GM19351 (cell line): Measurements from ENCODE around the gene RNF112.
"Not testable (repeated sequence)": the region's sequence is repeated elsewhere in the genome, so short reads cannot be mapped to it uniquely, and the experiment has no call there.

Source experiments
- ATAC-seq: cut with Tn5 transposase; IDR thresholded peaks from one replicate; pipeline ENCODE4 v1.9.1; 2021; ENCODE audit warnings: mild to moderate bottlenecking, moderate library complexity; ENCODE audit not compliant: unreplicated experiment

The RNF112 gene

DNA sequence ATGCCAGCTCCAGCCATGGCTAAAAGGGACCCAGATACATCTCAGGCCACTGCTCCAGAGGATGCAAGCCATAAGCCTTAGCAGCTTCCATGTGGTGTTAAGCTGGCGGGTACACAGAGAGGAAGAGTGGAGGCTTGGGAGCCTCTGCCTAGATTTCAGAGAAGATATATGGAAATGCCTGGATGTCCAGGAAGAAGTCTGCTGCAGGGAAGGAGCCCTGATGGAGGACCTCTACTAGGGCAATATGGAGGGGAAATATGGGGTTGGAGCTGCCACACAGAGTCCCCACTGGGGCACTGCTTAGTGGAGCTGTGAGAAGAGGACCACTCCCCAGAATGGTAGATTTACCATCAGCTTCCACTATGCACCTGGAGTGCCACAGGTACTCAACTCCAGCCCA, 32.1 kb downstream of the RNF112 start:
- ATAC-seq, result no peak

DNA sequence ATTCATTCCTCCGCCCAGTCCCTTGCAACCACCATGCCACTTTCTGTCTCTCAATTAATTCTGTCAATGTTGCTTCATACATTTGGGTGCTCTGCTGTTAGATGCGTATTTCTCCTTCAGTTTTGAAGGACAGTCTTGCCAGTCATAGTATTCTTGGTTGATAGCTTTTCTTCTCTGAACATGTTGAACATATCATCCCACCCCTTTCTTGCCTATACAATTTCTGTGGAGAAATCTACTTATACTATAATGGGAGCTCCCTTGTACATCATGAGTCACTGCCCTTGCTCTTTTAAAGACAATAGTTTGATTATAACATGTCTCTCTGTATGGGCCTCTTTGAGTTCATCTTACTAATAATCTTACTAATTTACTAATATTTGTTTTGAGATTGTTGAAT, 34.1 kb downstream of the RNF112 start:
- ATAC-seq, result no peak

DNA sequence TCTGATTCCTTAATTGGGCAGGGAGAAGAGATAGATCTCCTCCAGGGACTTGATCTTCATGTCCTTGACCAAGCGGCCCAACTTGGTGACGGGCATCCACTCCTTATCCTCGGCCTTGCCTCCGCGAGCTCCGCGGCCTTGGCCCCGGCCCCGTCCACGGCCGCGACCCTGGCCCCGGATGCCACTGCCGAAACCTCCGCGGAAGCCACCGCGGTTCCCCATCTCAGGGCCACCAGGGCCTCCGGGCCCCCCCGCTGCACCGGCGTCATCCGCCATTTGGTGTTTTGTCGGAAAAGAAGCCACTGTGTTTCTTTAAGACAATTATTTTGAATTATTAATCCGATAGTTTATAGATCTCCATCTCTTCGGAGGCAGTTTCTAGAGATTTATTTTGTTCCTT, 35.5 kb downstream of the RNF112 start:
- not testable (repeated sequence) for ATAC-seq

DNA sequence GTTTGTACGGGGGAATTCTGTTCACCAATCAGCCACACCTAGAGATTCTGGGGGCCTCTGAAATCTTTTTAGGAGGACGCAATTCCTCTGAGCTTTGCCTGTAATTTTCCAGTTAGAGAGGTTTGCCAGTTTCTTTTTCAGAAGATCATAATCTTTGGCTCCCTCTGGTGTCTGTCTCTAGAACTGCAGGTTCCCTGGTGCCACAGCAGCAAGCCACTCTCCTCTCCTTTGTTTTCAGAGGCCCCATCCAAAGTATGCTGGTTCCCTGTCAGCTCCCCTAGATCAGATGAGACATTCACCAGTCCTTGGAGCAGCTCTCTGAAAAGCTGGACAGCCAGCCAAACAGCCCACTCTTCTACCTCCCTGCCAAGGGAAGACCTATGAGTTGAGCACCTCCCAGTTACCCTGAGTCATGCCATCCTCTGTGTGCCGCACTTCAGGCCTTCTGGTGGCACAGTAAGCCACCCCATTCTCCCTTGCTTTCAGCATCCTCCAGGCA, 36.1 kb downstream of the RNF112 start:
- no peak for ATAC-seq

DNA sequence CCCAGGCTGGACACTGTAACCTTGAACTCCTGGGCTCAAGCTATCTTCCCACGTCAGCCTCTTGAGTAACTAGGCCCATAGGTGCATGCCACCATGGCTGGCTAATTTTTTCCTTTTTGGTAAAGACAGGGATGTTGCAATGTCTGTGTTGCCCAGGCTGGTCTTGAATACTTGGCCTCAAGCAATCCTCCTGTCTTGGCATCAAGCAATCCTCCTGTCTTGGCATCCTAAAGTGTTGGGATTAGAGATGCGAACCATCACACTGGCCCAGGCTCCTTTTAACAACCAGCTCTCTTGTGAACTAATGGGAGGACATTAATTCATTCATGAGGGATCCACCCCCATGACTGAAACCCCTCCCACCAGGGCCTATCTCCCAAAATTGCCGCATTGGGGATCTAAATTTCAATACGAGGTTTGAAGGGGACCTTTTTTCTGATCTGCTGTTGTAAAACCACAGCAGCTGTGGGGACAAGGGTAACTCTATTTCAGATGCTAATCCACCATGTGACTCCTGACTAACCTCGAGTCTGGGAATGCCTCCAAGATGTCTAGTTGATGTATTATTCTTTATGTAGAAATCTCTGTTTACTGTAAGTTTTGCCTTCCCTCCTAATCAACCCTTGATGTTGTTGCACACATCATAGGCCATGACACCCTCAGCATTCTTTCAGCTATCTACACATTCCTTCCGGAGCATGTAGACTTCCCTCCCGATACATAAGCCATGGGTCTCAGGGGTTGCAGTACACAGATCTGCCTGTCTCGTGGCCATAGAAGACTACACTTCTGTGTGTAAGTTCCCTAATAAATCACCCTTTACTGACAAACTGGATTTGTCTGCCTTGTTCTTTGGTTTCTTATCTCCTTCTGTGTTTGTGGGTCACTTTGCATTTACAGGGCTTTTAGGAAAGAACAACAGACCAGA, 37.6 kb downstream of the RNF112 start:
- no peak for ATAC-seq

DNA sequence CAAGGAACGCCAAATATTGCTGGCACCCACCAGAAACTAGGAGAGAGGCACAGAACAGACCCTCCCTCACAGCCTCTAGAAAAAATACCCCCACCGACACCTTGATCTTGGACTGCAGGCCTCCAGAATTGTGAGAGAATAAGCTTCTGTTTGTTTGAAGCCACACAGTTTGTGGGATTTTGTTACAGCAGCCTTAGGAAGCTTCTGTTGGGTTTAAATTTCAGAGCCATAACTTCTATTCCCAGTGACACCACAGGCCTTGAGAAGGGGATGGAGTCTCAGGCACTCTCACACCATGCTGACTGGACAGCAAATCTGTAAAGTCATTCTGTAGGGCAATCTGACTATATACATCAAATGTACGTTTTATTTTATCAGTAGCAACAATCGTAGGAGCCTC, 38.6 kb downstream of the RNF112 start:
- ATAC-seq, result no peak

DNA sequence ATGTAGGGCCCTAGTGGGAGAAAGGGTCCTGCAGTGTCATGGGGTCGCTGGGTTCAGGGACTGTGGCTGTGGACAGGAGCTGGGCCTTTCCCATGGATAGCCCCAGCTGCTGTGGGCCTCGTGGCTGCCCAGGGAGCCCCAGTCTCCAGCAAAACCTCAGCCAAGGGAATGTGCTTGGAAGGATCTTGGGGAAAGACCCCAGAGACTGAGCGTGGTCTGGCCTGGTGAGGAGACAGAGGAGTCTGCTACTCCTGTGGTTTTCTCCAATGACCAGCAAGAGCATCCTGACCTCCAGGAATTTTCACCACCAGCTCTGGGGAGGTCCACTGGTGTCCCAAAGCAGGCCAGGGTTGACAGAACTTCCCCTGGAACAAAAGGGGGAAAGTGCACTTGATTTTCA, 42.3 kb downstream of the RNF112 start:
- ATAC-seq, result no peak

DNA sequence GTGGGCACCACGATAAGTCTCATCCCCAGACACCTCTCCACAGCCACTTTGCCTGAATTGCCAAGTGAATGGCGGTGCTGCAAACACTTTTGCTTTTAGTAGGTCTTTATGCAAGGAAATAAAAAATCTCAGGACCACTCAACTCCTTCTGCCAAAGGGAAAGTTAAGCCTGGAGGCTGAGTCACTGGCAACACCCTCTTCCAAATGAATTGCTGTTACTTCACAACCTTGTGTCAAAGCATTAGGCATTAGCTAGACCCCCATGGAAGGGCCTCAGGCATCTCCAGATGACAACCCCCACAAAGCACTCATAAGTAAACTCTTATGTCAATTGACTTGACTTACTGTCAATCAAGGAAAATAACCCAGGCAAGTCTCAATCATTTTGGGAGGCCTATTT, 43.0 kb downstream of the RNF112 start:
- ATAC-seq, result no peak

DNA sequence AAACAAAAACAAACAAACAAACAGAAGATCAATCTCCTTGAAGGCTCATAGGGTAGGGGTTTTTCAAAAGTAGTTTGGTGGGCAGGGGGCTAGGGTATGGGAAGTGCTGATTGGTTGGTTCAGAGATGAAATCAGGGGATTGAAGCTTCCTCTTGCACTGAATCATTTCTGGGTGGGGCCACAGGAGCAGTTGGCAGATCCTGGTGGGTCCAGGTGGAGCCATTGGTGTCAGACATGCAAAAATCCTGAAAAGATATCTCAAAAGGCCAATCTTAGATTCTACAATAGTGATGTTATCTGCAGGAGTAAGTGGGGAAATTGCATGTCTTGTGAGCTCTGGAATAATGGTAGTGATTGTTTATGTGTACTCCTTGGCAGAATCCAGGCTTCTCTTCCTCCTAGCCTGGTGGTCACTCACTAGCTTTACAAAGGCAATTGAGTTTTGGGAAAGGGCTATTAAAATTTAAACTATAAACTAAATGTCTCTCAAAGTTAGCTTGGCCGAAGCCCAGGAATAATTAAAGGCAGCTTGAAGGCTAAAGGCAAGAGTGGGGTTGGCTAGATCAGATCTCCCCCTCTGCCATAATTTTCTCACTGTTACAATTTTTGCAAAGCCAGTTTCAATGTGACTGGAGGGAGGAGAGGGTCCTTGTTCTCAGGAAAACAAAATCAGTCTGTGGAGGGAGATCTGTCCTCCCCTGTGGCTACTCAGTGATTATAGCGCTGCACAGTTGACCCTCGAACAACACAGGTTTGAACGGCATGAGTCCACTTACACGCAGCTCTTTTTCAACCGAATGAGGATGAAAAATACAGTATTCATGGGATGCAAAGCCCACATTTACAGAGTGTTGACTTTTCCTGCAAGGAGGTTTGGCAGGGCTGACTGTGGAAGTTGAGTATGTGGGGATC, 45.2 kb downstream of the RNF112 start:
- no peak for ATAC-seq

DNA sequence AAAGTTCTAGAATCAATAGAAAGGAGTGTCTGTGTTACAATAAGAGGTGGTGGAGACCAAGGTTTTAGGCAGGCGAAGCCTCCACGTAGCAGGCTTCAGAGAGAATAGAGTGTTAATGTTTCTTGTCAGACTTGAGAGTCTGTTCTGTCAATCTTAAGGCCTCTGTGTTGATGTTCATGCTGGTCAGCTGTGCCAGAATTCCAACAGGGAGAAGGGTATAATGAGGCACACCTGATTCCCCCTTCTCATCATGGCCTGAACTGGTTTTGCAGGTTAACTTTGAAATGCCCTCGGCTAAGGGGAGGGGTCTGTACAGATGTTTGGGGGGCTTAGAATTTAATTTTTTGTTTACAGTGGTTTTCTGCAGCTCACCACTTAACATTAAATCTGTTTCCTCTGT, 46.0 kb downstream of the RNF112 start:
- ATAC-seq, result no peak

DNA sequence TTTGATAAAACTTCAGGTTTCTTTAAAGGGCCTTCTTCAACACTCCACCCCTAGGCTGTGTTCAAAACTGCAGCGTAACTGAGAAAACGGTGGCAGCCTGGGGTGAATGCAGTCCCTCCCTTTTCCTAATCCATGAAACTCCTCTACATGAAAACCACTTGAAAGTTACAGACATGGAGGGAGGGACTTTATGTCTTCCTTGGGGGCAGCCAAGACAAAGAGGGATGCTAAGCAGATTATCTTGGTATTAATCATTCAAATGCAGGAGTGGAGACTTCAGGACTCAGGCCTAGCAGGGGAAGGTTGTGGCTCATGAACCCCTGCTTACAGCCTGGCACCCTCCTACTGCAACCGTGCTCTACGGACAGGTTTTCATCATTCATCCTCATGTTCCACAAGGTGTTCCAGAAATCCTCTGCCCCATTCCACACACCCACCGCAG, 46.8 kb downstream of the RNF112 start:
- no peak for ATAC-seq

DNA sequence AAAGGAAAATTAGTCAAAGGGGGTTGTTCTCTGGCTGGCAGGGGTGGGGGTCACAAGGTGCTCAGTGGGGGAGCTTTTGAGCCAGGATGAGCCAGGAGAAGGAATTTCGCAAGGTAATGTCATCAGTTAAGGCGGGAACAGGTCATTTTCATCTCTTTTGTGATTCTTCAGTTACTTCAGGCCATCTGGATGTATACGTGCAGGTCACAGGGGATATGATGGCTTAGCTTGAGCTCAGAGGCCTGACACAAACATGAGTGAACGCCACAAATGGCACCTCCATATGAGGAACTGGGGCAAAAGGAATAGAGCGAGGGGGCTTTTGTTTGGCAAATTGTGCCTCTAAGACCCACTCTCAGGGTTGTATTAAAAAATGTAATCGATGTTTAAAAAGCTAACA, 47.4 kb downstream of the RNF112 start:
- not testable (repeated sequence) for ATAC-seq

DNA sequence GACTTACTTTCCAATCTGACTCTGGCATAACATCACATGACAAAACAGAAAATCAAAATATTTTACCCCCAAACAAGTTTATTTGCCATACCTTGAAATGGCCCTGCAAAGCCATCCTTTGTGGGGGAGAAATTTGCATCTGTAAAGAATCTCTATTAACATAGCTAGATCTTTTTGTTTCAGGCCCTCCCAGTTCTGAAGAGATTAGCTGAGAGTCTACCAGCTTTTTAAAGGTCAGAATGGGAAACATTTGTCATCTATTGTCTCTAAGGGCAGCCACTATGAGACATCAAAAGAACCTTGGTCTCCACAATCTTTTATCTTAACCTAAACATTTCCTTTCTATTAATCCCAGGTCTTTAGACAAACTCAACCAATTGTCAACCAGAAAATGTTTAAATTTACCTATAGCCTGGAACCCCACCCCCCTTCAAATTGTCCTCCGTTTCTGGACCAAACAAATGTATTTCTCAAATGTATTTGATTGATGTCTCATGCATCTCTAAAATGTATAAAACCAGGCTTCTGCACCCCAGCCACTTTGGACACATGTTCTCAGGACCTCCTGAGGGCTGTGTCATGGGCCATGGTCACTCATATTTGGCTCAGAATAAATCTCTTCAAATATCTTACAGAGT, 48.1 kb downstream of the RNF112 start:
- ATAC-seq, result not testable (repeated sequence)

DNA sequence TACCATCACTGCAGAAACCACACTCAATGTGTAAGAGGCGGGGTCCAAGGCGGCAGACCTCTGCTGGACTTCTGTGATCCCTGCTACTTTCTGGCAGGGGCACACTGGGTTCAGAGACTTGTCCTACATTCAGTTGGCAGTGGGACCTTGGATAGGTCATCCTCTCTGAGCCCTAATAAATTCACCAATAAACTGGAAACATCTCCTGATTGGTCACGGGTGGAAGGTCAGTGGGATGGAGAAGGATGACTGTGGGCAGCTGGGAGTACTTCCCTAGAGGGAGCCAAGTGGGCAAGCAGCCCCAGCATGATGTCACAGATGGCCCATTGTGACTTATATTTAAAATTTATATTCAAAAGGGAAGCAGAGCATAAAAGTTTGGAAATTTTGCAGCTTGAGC, 49.7 kb downstream of the RNF112 start:
- no peak for ATAC-seq

DNA sequence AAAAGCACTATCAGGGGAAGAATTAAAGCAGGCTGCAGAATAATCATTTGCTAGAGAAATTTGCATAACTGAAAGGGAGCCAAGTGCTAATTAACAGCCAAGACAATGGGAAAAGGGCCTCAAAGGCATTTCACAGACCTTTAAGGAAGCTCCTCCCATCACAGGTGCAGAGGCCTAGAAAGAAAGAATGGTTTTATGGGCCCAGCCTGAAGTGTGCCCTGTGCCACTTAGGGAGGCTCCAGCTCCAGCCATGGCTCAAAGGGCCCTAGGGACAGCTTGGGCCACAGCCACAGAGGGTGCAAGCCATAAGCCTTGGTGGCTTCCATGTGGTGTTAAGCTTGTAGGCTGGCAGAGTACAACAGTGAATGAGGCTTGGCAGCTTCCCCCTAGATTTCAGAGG, 50.1 kb downstream of the RNF112 start:
- ATAC-seq, result no peak

DNA sequence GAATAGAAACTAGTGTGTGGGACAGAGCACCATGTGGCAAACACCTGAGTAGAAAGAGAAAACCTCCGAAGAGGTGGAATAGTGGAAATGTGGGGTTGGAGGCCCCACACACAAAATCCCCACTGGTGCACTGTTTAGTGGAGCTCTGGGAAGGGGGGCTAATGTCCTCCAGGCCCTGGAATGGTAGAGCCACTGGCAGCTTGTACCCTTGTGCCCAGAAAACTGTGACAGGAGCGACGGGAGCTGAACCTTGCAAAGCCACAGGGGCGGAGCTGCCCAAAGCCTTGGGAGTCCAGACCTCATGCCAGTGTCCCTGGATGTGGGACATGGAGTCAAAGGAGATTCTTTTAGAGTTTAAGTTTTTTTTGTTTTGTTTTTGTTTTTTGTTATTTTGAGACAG, 50.6 kb downstream of the RNF112 start:
- ATAC-seq, result no peak

DNA sequence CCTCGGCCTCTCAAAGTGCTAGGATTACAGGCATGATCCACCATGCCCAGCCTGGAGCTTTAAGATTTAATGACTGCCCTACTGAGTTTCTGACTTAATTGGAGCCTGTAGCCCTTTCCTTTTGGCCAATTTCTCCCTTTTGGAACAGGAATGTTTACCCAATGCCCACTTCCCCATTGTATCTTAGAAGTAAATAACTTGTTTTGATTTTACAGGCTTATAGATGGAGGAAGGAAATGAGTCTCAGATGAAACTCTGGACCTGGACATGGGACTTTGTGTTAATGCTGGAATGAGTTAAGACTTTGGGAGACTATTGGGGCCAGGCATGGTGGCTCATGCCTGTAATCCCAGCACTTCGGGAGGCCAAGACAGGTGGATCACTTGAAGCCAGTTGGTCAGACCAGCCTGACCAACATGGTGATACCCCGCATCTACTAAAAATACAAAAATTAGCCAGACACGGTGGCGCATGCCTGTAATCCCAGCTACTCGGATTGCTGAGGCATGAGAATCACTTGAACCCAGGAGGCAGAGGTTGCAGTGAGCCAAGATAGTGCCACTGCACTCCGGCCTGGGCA, 51.5 kb downstream of the RNF112 start:
- not testable (repeated sequence) for ATAC-seq

DNA sequence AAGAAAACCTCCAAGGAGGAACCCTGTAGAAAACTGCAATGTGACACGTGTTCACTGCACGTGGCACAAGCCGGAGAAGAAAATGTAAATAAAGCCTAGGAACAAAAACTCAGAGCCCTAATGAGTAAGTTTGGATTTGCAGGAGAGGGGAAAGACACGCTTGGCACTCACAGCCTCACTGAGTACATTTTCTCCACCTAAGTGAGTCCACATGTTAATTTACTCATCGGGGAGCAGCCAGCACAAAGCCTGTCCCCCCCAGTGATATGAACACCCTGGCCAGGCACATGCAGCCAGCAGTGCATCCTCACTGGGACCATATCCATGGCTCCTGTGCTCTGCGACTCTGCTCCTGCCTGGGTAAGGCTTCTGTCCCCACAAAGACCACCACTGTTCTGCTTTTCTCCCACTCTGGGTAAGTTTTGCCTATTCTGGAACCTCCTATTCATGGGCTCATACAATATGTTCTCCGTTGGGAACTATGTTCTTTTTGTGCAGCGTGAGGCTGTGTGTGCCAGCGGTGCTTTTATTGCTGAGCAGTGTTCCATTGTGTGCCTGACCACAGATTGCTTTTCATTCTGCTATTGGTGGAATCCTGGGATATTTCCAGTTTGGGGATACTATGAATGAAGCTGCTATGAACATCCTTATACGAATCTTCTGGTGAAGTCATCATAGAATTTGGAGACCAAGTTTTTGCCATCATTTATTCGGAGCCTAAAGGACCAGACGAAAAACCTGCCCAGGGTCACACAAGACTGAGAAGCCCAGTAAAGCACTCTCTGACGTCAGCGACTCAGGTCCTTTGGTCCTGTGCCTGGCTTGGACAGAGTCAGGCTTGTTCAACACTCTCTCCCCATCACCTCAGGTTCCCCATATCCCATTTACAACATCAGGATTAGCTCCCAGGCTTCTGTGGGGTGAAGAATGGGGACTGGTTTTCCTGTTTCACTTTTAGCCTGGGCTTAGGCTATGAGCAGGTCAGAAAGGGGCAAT, 53.3 kb downstream of the RNF112 start:
- no peak for ATAC-seq
